Measurements from ENCODE around the gene IRS2.

DNA sequence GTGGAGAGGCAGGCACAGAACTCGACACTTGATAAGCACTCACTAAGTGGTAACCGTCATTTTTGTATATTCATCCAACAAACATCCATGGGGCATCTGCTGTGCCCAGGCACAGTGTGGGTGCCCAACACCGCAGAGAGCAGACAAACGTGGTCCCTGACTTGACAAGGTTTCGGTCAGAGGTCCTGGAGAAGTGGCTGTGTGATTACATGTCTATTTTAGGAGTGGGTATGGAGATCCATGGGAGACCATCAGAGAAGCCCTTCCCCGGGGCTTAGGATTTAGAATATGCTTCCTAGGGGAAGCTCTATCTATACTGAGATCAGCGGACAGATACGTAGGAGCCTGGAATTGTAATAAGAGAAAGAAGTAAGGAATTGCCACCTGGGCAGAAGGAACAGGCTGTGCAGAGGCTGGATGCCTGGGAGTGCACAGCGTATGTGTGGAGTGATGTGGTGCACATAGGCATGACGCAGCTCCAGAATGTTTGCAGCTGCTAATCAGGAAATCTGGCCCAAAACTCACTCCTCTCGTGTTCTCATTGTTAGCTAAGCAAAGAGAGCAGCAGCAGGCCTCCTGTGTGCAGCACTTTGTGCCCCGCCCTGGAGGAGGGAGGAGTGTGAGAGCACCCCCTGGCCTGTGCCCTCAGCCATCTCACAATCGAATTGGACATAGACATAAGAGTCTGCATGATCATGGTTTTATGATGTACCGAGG lies 23.0 kb upstream of the IRS2 start:
- TF ChIP-seq, protein P1, sequence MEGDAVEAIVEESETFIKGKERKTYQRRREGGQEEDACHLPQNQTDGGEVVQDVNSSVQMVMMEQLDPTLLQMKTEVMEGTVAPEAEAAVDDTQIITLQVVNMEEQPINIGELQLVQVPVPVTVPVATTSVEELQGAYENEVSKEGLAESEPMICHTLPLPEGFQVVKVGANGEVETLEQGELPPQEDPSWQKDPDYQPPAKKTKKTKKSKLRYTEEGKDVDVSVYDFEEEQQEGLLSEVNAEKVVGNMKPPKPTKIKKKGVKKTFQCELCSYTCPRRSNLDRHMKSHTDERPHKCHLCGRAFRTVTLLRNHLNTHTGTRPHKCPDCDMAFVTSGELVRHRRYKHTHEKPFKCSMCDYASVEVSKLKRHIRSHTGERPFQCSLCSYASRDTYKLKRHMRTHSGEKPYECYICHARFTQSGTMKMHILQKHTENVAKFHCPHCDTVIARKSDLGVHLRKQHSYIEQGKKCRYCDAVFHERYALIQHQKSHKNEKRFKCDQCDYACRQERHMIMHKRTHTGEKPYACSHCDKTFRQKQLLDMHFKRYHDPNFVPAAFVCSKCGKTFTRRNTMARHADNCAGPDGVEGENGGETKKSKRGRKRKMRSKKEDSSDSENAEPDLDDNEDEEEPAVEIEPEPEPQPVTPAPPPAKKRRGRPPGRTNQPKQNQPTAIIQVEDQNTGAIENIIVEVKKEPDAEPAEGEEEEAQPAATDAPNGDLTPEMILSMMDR (IDR thresholded peaks at IDR 0.05) = no peak
- no peak for TF ChIP-seq POLR2A (IDR thresholded peaks at IDR 0.05)
